ENCODE measurements around the gene UFSP2.

Gene UFSP2

GRCh38 chr4:185416955-185417354 is 8.8 kb downstream of the UFSP2 start (continued):
- TF ChIP-seq ZFP30 (CRISPR knock-in tag; IDR thresholded peaks at IDR 0.05) = no peak
- no peak for TF ChIP-seq BACH2 (CRISPR knock-in tag; IDR thresholded peaks at IDR 0.05; ENCODE audit: borderline replicate concordance)
- TF ChIP-seq OSR1 (CRISPR knock-in tag; IDR thresholded peaks at IDR 0.05) = no peak

GRCh38 chr4:185412412-185412811 is 13.4 kb downstream of the UFSP2 start:
- TF ChIP-seq CREB5 (CRISPR knock-in tag; IDR thresholded peaks at IDR 0.05; ENCODE audit: low read depth) = no peak
- no peak for TF ChIP-seq ZFP3 (CRISPR knock-in tag; IDR thresholded peaks at IDR 0.05)
- TF ChIP-seq ARNTL (CRISPR knock-in tag; IDR thresholded peaks at IDR 0.05; ENCODE audit: borderline replicate concordance, low read depth) = no peak
- no peak for TF ChIP-seq POU6F1 (CRISPR knock-in tag; IDR thresholded peaks at IDR 0.05; ENCODE audit: borderline replicate concordance, low read depth)
- TF ChIP-seq CSDC2 (CRISPR knock-in tag; IDR thresholded peaks at IDR 0.05) = no peak
- no peak for TF ChIP-seq PPARA (CRISPR knock-in tag; IDR thresholded peaks at IDR 0.05; ENCODE audit: borderline replicate concordance)
- no peak for TF ChIP-seq ZNF70 (CRISPR knock-in tag; IDR thresholded peaks at IDR 0.05)
- no peak for TF ChIP-seq ISL1 (CRISPR knock-in tag; IDR thresholded peaks at IDR 0.05)
- no peak for TF ChIP-seq CSRNP3 (CRISPR knock-in tag; IDR thresholded peaks at IDR 0.05)
- no peak for TF ChIP-seq ZC3H10 (CRISPR knock-in tag; IDR thresholded peaks at IDR 0.05)
- TF ChIP-seq SNAI2 (CRISPR knock-in tag; IDR thresholded peaks at IDR 0.05) = no peak
- TF ChIP-seq ZNF8 (CRISPR knock-in tag; IDR thresholded peaks at IDR 0.05) = no peak
- TF ChIP-seq OSR1 (CRISPR knock-in tag; IDR thresholded peaks at IDR 0.05) = no peak
- no peak for TF ChIP-seq ESRRG (CRISPR knock-in tag; IDR thresholded peaks at IDR 0.05)
- no peak for TF ChIP-seq ZNF565 (CRISPR knock-in tag; conservative IDR thresholded peaks at IDR 0.05; ENCODE audit: low read depth)
- ATAC-seq = no peak

- ATAC-seq = no peak
- TF ChIP-seq GLIS3 (CRISPR knock-in tag; IDR thresholded peaks at IDR 0.05) = no peak
- no peak for TF ChIP-seq SNAI2 (CRISPR knock-in tag; IDR thresholded peaks at IDR 0.05)
- TF ChIP-seq PATZ1 (CRISPR knock-in tag; IDR thresholded peaks at IDR 0.05; ENCODE audit: borderline replicate concordance) = no peak
- no peak for TF ChIP-seq RARB (CRISPR knock-in tag; IDR thresholded peaks at IDR 0.05)
- TF ChIP-seq CSRNP3 (CRISPR knock-in tag; IDR thresholded peaks at IDR 0.05) = no peak
- no peak for TF ChIP-seq CSDC2 (CRISPR knock-in tag; IDR thresholded peaks at IDR 0.05)
- no peak for TF ChIP-seq ISL1 (CRISPR knock-in tag; IDR thresholded peaks at IDR 0.05)
- no peak for TF ChIP-seq ZFP30 (CRISPR knock-in tag; IDR thresholded peaks at IDR 0.05)
- no peak for TF ChIP-seq ZNF70 (CRISPR knock-in tag; IDR thresholded peaks at IDR 0.05)
- TF ChIP-seq POU6F1 (CRISPR knock-in tag; IDR thresholded peaks at IDR 0.05; ENCODE audit: borderline replicate concordance, low read depth) = no peak
- no peak for TF ChIP-seq ZNF8 (CRISPR knock-in tag; IDR thresholded peaks at IDR 0.05)
- no peak for TF ChIP-seq CREB5 (CRISPR knock-in tag; IDR thresholded peaks at IDR 0.05; ENCODE audit: low read depth)
- TF ChIP-seq ARNTL (CRISPR knock-in tag; IDR thresholded peaks at IDR 0.05; ENCODE audit: borderline replicate concordance, low read depth) = no peak
- no peak for TF ChIP-seq ZNF565 (CRISPR knock-in tag; conservative IDR thresholded peaks at IDR 0.05; ENCODE audit: low read depth)
- TF ChIP-seq ZC3H10 (CRISPR knock-in tag; IDR thresholded peaks at IDR 0.05) = no peak
- no peak for TF ChIP-seq BACH2 (CRISPR knock-in tag; IDR thresholded peaks at IDR 0.05; ENCODE audit: borderline replicate concordance)
These were observed 13.9 kb downstream of the UFSP2 start for GRCh38 chr4:185411849-185412248.

Data from SK-N-SH treated with all-trans-retinoic acid at 6 μM for 48 hours (cell line).